HG03565 (cell line): ENCODE measurements around the gene CCDC80.

Experiments used
- ATAC-seq: cut with Tn5 transposase; IDR thresholded peaks from one replicate; pipeline ENCODE4 v1.9.1; 2021; ENCODE audit warnings: mild to moderate bottlenecking, moderate library complexity; ENCODE audit not compliant: unreplicated experiment

CCDC80 gene

GRCh38 chr3:112656043-112656442 lies 15.1 kb upstream of the CCDC80 start:
- ATAC-seq: no peak

GRCh38 chr3:112654979-112655378 lies 14.0 kb upstream of the CCDC80 start:
- ATAC-seq: no peak

DNA sequence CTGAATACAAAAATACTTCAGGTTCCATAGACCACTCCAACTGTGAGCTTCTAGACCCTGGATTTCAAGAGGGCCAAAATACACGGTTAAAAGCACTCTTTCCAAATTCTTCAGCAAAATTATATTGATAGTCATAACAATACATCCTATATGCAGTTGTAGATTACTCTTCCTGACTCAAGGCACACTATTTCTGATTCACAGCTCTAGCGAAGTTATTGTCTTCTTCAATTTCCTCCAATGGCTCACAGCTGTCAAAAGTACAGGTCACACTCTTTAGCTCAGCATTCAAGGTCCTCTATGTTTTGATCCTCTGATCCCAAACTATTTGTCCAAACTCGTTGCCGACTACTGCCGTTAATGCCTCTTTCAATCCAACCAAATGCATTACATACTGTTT lies 13.5 kb upstream of the CCDC80 start:
- no peak for ATAC-seq

GRCh38 chr3:112653881-112654300 lies 12.9 kb upstream of the CCDC80 start:
- no peak for ATAC-seq

DNA sequence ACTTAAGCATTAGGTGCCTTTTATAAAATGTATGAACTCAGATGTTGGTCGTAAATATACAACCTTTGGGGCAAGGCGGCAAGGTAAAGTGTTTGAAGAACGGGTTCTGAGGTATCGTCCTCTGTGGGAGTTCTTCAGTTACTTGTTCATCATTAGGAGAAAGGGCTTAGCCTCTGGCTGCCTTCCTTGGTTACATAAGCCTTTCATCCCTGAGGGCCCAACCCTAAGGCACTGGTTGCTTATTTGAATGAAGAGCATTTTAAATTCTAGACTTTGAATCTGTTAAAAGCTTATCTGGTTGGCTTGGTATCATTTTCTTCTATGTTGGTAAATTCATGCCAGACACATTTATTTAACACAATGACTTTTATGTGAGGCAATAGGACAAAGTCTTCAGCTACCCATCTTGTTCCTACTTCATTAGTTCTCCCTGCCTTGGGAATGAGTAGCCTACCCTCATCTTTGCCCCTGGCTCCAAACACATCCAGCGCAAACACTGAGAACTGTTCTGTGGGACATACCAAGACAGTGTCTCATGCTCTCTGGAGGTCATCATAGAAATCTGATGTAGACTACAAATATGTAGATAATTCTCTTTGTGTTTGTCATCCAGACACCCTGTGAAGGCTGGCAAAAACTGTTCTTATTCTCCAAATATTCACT lies 12.4 kb upstream of the CCDC80 start:
- no peak for ATAC-seq

DNA sequence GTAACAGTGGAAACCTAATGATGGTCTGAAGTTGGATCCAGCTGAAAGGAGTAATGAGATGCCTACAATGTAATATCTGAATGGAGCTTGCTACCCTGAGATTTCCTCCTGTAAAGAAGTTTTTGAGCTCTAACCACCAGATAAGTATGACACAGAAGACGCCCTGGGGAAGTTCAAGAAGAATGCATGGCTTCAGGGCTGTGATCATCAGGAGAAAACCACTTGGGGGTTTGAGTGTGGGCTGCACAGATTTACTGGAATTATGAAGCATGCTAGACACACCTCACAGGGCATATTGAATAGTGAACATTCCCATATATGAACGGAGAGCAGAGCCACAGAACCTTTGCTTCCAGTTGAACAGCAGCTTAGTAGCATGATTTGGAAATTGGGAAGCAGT lies 10.6 kb upstream of the CCDC80 start:
- ATAC-seq: no peak

- no peak for ATAC-seq
Measured at GRCh38 chr3:112651071-112651470, 10.1 kb upstream of the CCDC80 start.

- ATAC-seq: no peak
Measured at GRCh38 chr3:112650482-112650881, 9.5 kb upstream of the CCDC80 start.

- no peak for ATAC-seq
Measured at GRCh38 chr3:112649478-112649735, 8.5 kb upstream of the CCDC80 start.

GRCh38 chr3:112647122-112647521 lies 6.2 kb upstream of the CCDC80 start:
- ATAC-seq: no peak

DNA sequence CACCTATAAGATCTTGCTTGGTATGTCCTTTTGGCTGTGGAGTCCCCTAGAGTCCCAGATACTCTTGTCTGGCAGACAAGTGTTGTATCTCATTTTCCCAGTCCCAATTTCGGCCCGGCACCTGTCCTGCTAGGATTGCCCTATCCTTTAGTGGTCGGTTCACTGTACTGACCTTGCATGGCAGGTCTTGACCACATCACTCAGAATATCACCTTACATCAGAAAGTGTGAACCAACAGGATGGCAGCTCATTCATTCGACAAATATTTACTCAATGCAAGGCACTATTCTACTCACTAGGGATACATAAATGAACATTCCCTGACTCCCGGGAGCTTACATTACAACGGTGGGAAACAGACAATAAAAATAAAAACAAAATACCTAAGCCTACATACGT lies 5.7 kb upstream of the CCDC80 start:
- ATAC-seq: no peak

GRCh38 chr3:112644453-112644852 lies 3.5 kb upstream of the CCDC80 start:
- ATAC-seq: no peak

DNA sequence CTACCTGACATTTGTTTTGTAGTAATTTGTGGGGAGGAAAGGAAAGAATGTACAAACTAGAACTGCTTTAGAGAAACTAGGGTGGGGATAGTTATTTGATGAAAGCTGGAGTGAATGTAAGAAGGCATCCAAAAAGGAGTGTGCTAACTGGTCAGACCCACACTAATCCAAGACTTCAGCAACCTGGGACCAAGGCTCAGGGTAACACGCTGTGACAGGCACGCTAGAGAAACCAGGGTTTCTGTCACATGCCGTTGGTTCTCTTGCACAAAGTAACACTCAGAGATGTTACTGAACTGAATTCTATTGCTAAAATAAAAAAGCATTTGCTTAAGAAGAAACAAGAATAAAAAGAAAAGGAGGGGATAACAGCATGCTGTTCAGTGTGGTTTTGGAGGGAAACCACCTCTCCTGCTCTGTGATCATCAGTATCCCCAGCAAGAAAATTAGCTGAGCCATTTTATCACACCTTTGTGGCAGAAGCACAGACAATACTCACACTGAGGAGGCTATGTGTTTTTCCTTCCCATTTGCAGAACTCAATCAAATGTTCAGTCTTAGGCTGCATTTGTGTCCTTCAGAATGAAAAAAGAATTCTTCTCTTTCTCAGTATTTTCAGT lies 2.8 kb upstream of the CCDC80 start:
- no peak for ATAC-seq

DNA sequence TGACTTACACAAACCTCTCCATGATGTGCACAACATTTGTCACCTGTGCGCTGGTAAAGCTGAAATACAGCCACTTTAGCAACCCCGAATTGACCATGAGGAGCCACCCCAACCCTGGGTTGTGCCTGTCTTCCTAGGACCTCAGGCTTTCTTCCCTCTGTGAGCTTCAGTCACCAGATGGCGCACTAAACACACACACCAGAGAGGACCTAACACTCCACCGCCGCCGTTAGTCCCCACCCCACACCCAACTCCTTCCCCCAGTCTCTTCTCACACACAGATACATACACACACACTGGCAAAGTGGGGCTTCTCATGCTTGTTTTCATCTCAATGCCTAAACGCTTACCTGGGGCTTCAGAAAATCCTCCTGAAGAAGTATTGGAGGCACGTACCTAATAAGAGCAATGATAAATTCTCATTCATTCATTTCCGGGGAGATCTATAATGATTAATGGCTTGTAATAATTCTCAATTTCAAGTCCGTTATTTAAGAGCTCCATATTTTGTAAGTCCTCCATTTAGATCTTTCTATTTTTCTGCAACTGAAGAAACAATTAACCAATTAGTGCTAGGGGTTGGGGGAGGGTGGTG lies 2.1 kb upstream of the CCDC80 start:
- ATAC-seq: peak; percentile 73

DNA sequence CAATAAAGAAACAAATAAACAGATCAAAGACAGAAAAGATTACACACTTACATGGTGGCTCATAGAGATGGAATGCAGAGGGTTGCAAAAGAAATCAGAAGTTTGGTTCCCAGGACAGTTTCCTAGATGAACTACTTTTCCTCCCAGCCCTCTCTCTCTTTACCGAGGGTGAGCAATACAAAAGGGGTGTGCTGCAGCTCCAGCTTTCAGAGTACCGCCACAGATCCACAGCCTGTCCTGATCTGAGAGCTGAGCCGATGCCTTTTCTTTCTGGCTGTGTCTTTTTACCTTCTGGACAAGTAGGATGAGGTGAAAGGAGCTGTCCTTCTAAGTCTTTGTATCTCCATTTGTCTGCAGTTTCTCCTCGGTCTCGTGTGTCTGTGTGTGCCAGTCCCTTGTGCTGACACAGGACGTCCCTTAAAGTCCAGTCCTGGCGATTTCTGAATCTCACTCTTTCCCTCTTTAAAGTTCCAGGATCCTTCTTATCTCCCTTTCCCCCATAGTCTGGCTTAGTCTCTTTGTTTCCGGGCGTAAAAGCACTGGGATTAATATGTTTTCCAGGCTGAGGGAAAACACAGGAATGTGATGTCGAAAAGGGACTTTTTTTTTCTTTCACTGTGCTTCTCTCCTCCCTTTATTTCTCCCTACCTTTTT lies 540 bp downstream of the CCDC80 start:
- no peak for ATAC-seq

GRCh38 chr3:112639455-112640225 lies 1.3 kb downstream of the CCDC80 start:
- no peak for ATAC-seq

DNA sequence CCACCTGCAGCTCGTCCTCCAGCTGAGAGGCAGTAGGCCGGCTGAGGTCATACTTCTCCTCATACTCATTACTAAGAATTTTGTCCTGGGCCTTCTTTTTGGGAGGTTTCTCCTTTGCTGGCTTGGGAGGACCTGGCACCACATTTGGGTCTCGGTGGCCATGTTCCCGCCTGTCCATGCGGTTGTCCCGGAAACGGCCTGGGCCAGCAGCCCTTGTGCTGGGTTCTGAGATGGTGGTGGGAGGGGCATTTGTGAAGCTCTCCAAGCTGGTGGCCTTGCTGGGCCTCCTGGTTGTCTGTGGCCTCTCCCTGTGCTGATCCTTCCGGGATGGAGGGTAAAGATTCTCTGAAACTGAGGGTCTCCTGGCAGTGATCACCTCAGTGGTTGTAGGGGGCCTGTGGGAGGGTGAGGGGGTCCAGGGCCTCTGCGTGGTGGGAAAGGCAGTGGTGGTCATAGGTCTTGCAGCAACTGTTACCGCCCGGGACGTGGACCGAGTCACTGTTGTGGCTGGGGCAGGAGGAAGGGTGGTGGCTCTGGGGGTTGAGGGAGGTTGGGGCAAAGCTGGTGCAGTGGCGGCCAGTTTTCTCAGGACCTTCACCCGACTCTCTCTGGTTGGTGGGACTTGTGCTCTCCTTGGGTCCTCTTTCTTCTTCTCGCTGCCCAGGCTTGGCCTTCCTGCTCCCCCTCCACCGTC lies 2.5 kb downstream of the CCDC80 start:
- ATAC-seq: no peak

DNA sequence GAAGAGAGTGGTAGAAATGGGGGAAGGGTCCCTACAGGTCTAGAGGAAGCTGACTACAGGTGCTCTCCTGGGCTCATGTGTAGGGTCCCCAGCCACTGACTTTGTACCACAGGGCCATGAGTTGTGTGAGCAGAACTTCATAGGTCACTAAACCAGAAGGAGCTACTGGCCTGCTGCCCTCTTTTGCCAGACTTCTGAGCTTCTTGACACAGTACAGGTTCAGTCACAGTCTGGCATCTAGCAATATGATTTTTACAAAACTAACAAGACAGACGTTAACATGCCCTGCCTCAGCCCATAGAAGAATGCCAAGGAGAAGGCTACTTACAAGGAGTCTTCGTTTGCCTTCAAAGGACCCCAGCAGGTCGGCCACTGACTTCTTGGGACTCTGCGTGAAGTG lies 3.2 kb downstream of the CCDC80 start:
- no peak for ATAC-seq

GRCh38 chr3:112635674-112636073 lies 5.3 kb downstream of the CCDC80 start:
- ATAC-seq: no peak

DNA sequence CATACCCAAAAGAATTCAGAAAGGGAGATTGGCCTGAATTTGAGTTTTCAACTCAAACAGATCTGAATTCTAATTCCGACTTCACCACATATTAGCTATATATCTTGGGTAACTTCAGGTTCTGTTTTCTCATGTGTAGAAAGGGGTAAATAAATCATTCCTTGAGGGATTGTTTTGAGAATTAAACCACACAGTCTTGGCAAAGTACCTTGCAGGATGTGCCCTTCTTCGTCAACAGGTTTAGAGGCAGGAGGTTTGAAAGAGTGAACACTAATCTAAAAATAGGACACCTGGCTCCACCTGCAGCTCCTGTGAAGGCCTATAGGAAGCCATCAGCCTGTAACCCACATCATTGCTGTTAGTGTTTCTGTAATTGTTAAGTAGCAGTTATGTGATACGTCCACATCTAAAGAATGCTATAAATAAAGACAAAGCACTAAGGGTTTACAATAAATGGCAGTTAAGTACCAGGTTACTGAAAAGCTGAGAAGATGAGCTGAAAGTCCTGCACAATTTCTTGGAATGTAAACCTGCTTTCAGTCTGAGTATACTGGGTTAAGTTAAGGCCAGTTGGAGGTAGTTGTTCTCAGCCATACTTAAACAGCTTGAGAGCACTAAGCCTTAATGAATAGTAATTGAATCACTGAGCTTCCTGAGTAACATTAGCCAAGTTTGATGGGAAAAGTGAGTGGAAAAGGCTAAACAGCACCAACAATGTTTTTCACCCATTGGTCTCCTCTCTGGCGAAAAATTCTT lies 6.0 kb downstream of the CCDC80 start:
- ATAC-seq: no peak
